Gastrocnemius medialis (tissue), 4 donors: ENCODE measurements around the gene SFI1.

Experiments used
- POLR2A ChIP-seq, 2 donors: fragments of 450-650 bp; IDR thresholded peaks; one replicate each; pipeline ENCODE4 v1.6.1; 2017; ENCODE audit warnings: antibody characterized with exemption in 2 of 2, mild to moderate bottlenecking in 2 of 2, moderate library complexity in 2 of 2
- TF ChIP-seq, protein P1 (sequence below), 5 experiments: fragments of 450-650 bp in 3 of 5; fragments of 200-600 bp in 2 of 5; sonication (generic) in 2 of 5; IDR thresholded peaks in 4 of 5; conservative IDR thresholded peaks in 1 of 5; 1 replicate in 4 of 5; 2 replicates in 1 of 5; pipeline ENCODE4 v1.5.1; 2016 to 2019; ENCODE audit warnings: antibody characterized with exemption in 5 of 5, mild to moderate bottlenecking in 3 of 5, moderate library complexity in 3 of 5

DNA sequence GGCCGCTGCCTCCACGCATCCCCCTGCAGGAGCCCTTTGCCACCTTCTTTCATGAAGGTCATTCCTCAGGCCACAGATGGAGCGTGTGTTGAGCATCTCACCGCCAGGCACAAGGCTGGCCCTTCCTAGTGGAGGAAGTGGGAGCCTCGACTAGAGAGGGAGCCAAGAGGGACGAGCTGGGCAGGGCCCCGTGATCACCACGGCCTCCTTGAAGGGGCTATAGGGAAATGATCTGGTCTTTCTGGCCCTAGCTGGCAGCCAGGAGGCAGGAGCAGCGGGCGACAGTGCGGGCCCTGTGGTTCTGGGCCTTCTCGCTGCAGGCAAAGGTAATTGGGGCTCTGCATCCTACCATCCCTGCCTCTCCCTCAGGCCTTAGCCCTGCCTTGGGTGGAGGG is 116.6 kb downstream of the SFI1 start:
- TF ChIP-seq, protein P1, sequence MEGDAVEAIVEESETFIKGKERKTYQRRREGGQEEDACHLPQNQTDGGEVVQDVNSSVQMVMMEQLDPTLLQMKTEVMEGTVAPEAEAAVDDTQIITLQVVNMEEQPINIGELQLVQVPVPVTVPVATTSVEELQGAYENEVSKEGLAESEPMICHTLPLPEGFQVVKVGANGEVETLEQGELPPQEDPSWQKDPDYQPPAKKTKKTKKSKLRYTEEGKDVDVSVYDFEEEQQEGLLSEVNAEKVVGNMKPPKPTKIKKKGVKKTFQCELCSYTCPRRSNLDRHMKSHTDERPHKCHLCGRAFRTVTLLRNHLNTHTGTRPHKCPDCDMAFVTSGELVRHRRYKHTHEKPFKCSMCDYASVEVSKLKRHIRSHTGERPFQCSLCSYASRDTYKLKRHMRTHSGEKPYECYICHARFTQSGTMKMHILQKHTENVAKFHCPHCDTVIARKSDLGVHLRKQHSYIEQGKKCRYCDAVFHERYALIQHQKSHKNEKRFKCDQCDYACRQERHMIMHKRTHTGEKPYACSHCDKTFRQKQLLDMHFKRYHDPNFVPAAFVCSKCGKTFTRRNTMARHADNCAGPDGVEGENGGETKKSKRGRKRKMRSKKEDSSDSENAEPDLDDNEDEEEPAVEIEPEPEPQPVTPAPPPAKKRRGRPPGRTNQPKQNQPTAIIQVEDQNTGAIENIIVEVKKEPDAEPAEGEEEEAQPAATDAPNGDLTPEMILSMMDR (IDR thresholded peaks at IDR 0.05 in 4 of 5, conservative IDR thresholded peaks at IDR 0.05 in 1 of 5), result no peak
- TF ChIP-seq POLR2A (IDR thresholded peaks at IDR 0.05), result no peak
